Esophagus squamous epithelium (tissue), 5 donors: ENCODE measurements around the gene MVB12A. TPM values are rescaled to one million over a fixed set of nuclear protein-coding genes. Genes with fewer than 3 reads are reported as not detected.
A peak's percentile ranks its signal among the peaks of the same experiment; 100 is the strongest.

Experiments
- DNase-seq: peaks from one replicate; lab custom pipeline; 2025; lab: John Stamatoyannopoulos, UW
- H3K27ac ChIP-seq, 4 donors: fragments of 200-600 bp; sonication (generic); one replicate each; pipeline ENCODE4 v1.5.1; 2016 to 2019; ENCODE audit warnings: mild to moderate bottlenecking in 1 of 4
- H3K27me3 ChIP-seq, 4 donors: fragments of 200-600 bp; sonication (generic); 1 replicate in 3 of 4; 2 replicates in 1 of 4; pipeline versions ENCODE4 v1.5.1 to v1.6.0; 2017 to 2021; ENCODE audit warnings: antibody characterized with exemption in 1 of 4
- H3K36me3 ChIP-seq, 3 donors: fragments of 200-600 bp; sonication (generic); one replicate each; pipeline ENCODE4 v1.5.1; 2016 to 2019
- H3K4me1 ChIP-seq, 3 donors: fragments of 200-600 bp; sonication (generic); one replicate each; pipeline ENCODE4 v1.5.1; 2017 to 2019
- H3K4me3 ChIP-seq, 4 donors: fragments of 200-600 bp; sonication (generic); 1 replicate in 3 of 4; 2 replicates in 1 of 4; pipeline ENCODE4 v1.5.1; 2016 to 2019; ENCODE audit warnings: mild to moderate bottlenecking in 2 of 4, moderate library complexity in 1 of 4
- H3K9me3 ChIP-seq, 3 donors: fragments of 200-600 bp; sonication (generic); one replicate each; pipeline ENCODE4 v1.5.1; 2016 to 2019
- POLR2A ChIP-seq, 4 donors: fragments of 450-650 bp; IDR thresholded peaks; one replicate each; pipeline ENCODE4 v1.6.1; 2017; ENCODE audit warnings: antibody characterized with exemption in 4 of 4, mild to moderate bottlenecking in 4 of 4, moderate library complexity in 3 of 4
- WGBS, 2 donors: methylation state at CpG; one replicate each; pipeline ENCODE4 v1.1.5; 2018; 5-methylcytosine and 5-hydroxymethylcytosine counted together
- intact Hi-C: fragments of 100-400 bp; cut with DNase I; formaldehyde crosslinking; loops from one replicate; pipeline ENCODE4 v1.15.0; 2022
- total RNA-seq, 4 donors: library from RNA; depleted of rRNA; stranded (reverse); fragments of >200 nt; gene quantifications; one replicate each; pipeline ENCODE4 v1.1.0, GENCODE V29; 2016
- TF ChIP-seq, protein P1 (sequence below), 6 experiments: fragments of 450-650 bp in 4 of 6; fragments of 200-600 bp in 2 of 6; sonication (generic) in 2 of 6; IDR thresholded peaks; one replicate each; pipeline ENCODE4 v1.5.1; 2016 to 2019; ENCODE audit warnings: antibody characterized with exemption in 6 of 6, mild to moderate bottlenecking in 4 of 6, moderate library complexity in 4 of 6
- donor health status: DM: yes; HTN: yes; CAD: no.

The MVB12A gene
- total RNA-seq, 4 donors from 2014 or later: 54.0 to 96.3 (median 61.7) TPM

GRCh38 chr19:17424743-17425365 lies 5.0 kb downstream of the MVB12A start:
- H3K4me3 ChIP-seq: no peak overlapping the region
- no peak overlapping the region for H3K27ac ChIP-seq
- H3K9me3 ChIP-seq: no peaks in the 10 kb centered on the region
- no peak for TF ChIP-seq POLR2A (IDR thresholded peaks at IDR 0.05)
- TF ChIP-seq, protein P1, sequence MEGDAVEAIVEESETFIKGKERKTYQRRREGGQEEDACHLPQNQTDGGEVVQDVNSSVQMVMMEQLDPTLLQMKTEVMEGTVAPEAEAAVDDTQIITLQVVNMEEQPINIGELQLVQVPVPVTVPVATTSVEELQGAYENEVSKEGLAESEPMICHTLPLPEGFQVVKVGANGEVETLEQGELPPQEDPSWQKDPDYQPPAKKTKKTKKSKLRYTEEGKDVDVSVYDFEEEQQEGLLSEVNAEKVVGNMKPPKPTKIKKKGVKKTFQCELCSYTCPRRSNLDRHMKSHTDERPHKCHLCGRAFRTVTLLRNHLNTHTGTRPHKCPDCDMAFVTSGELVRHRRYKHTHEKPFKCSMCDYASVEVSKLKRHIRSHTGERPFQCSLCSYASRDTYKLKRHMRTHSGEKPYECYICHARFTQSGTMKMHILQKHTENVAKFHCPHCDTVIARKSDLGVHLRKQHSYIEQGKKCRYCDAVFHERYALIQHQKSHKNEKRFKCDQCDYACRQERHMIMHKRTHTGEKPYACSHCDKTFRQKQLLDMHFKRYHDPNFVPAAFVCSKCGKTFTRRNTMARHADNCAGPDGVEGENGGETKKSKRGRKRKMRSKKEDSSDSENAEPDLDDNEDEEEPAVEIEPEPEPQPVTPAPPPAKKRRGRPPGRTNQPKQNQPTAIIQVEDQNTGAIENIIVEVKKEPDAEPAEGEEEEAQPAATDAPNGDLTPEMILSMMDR (IDR thresholded peaks at IDR 0.05): peak in 2 of 6 experiments; percentile 21 to 34
- no peak for DNase-seq
- peaks cover 5 to 28% (median 6%) of the 10 kb centered on the region in 3 donors for H3K4me1 ChIP-seq
- H3K27me3 ChIP-seq: no peaks in the 10 kb centered on the region
- H3K36me3 ChIP-seq: peaks cover 0 to 23% (median 0%) of the 10 kb centered on the region in 3 donors
- WGBS, 2 donors: 40 to 51% methylated on average over 10 of the region's 27 CpGs
- intact Hi-C loops: no loop called here

GRCh38 chr19:17429641-17430113 lies 9.8 kb downstream of the MVB12A start:
- Histone ChIP-seq H3K4me3 (no peak overlapping the region), H3K27ac (peak overlapping the region in 2 of 4 donors; percentile 30 to 51), H3K27me3 (no peaks in the 10 kb centered on the region), H3K4me1 (peaks cover 1 to 21% (median 9%) of the 10 kb centered on the region in 3 donors), H3K9me3 (no peaks in the 10 kb centered on the region), H3K36me3 (no peaks in the 10 kb centered on the region)
- TF ChIP-seq, protein P1 (IDR thresholded peaks at IDR 0.05): no peak
- no peak for TF ChIP-seq POLR2A (IDR thresholded peaks at IDR 0.05)
- DNase-seq: no peak
- intact Hi-C loops: no loop called here
- WGBS, 2 donors: 42 to 45% methylated on average over 17 of the region's 17 CpGs

GRCh38 chr19:17431417-17431816 lies 11.6 kb downstream of the MVB12A start:
- WGBS, 2 donors: 88 to 91% methylated on average over 2 to 7 of the region's 7 CpGs
- Histone ChIP-seq H3K9me3 (no peaks in the 10 kb centered on the region), H3K36me3 (no peaks in the 10 kb centered on the region), H3K4me1 (peaks cover 0 to 16% (median 9%) of the 10 kb centered on the region in 3 donors), H3K27ac (no peak overlapping the region), H3K4me3 (no peak overlapping the region), H3K27me3 (no peaks in the 10 kb centered on the region)
- DNase-seq: no peak
- no peak for TF ChIP-seq POLR2A (IDR thresholded peaks at IDR 0.05)
- TF ChIP-seq, protein P1 (IDR thresholded peaks at IDR 0.05): no peak
- intact Hi-C loops: no loop called here

DNA sequence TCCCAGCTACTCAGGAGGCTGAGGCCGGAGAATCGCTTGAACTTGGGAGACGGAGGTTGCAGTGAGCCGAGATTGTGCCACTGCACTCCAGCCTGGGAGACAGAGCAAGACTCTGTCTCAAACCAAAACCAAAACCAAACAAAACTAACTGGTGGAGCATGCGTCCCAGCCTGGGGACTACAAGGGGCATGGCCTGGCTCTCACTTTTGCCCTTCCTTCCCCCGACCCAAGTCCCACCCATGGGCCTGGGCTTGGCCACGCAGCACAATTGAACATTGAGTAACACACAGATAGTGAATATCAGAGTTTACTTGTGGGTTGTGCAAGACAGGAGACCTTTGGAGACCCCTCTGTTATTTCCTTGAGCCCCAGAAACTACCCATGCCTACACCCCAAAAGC lies 15.4 kb downstream of the MVB12A start:
- TF ChIP-seq POLR2A (IDR thresholded peaks at IDR 0.05): no peak
- TF ChIP-seq, protein P1 (IDR thresholded peaks at IDR 0.05): no peak
- Histone ChIP-seq H3K9me3 (no peaks in the 10 kb centered on the region), H3K4me1 (peaks cover 0 to 2% (median 0%) of the 10 kb centered on the region in 3 donors), H3K27me3 (no peaks in the 10 kb centered on the region), H3K36me3 (no peaks in the 10 kb centered on the region), H3K4me3 (no peak overlapping the region), H3K27ac (no peak overlapping the region)
- WGBS, 2 donors: 78 to 83% methylated on average over 5 to 6 of the region's 7 CpGs
- no peak for DNase-seq
- intact Hi-C loops: no loop called here

DNA sequence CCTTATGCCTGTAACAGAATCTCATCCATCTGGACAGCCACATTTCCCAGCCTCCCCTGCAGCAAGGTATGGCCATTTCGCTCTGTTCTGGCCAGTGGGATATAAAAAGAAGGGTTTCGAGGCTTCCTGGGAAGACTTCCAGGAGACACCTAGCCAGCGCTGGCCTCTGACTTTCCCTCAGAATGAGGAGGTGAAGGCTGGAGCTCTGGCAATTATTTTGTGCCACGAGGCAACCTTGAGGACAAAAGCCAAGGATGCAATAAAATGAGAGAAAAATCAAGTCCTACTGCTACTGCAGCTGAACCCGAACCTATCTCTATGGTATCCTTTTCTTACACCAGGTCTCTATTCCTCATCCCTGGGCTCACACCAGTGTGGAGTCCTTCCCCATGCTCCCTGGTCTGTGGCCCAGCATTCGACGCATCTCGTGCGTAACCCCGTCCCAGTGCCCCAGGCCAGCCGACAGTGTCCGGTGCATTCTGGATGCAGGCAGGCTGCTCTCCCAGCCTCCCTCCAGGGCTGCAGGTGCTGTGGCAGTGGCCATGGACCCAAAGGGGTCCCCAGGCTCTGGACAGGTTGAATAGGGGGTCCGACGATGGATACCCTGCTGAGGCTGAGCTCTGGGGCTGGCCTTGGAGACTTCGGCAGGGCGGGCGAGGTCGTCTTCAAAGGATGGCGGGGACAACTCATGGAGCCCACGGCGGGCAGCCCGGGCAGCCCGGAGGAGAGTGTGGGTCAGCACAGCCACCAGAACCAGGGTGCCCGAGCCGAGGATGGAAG lies 16.4 kb downstream of the MVB12A start:
- no peaks in the 10 kb centered on the region for H3K9me3 ChIP-seq
- no peak for TF ChIP-seq POLR2A (IDR thresholded peaks at IDR 0.05)
- TF ChIP-seq, protein P1 (IDR thresholded peaks at IDR 0.05): no peak
- intact Hi-C loops: no loop called here
- WGBS, 2 donors: 90 to 95% methylated on average over 16 to 20 of the region's 25 CpGs
- no peak for DNase-seq
- no peak overlapping the region for H3K27ac ChIP-seq
- H3K27me3 ChIP-seq: no peaks in the 10 kb centered on the region
- no peaks in the 10 kb centered on the region for H3K36me3 ChIP-seq
- H3K4me3 ChIP-seq: no peak overlapping the region
- H3K4me1 ChIP-seq: no peaks in the 10 kb centered on the region
